NCI-H2107 (cell line): ENCODE data around the gene PSTPIP2.
"Not testable (repeated sequence)": the region's sequence is repeated elsewhere in the genome, so short reads cannot be mapped to it uniquely, and the experiment has no call there.

ENCODE experiments used
- DNase-seq: peaks from one replicate; lab custom pipeline; 2025; lab: John Stamatoyannopoulos, UW

PSTPIP2 gene

GRCh38 chr18:46035696-46036680, 36.1 kb downstream of the PSTPIP2 start:
- DNase-seq, result no peak

DNA sequence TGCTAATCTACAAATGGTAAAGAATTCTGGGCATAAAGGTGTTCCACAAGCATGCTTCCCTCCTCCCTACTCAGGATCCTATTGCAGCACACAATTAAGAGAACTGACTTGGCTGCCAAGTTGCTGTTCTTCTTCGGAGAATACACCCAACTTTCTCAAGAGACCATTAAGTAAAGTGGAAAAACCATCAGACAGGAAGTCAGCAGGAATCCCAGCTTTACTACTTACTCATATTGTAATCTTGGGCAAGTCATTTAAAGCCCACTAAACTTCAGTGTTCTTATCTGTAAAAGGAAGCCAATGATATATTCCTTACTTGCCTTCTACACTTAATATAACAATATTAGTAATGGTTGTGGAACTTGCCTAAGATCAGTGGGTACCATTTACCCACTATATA, 37.8 kb downstream of the PSTPIP2 start:
- DNase-seq, result no peak

DNA sequence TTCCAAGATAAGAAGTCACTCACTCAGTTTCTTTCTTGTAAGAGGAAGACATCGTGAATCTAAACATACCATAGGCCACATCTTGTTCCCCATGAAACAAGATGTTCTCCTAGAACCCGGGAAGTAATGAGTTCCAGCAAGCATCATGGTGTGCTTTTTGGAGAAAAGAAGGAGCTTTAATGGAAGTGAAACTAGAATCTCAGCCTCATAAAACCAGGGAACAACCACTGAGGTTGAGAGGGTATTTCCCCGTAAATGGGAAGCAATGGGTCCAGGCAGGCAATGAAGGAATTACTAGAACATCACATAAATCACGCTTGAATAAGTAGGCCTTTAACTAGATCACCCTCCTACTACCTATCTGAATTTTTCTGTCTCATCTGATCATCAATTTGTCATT, 40.3 kb downstream of the PSTPIP2 start:
- no peak for DNase-seq

- DNase-seq, result no peak
Observed at GRCh38 chr18:46028536-46028891, 43.5 kb downstream of the PSTPIP2 start.

GRCh38 chr18:46019936-46020335, 52.1 kb downstream of the PSTPIP2 start:
- DNase-seq, result no peak

GRCh38 chr18:46013484-46014189, 58.4 kb downstream of the PSTPIP2 start:
- no peak for DNase-seq

DNA sequence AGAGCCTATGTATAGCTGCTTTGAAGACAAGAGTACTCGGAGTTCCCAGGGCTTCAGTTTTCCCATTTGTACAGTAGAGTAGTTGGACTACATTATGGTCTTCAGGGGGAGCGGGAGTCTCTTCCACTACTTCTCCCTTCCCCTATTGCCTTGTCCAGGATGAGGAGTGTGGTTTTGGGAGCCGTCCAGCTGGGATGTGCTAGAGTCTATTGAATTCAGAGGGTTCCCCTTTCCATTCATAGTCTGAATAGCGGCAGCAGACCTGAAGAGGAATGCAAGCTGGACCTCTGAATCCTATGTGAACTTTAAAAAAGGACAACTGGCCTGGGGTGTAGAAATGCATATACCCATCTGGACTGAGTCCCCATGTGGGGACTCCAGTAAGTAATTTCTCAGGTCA, 61.4 kb downstream of the PSTPIP2 start:
- no peak for DNase-seq

DNA sequence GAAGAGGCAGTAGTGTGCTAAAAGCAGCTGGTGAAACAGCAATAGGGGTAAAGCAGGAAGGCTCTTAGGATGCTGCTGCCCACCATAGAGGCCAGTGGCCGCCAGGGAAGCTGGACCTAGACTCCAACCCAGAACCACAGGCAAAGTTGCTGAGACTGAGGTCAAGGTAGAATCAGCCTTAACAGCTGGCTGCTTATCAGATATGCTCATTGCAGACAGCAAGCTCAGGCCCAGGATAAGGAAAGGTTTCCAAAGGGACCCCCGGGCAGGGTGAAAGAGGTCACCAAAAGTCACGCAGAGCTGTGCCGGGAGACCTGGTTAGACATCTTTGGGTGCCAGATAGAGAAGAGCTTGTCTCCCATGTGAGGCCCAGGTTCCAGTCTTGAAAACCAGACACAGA, 62.0 kb downstream of the PSTPIP2 start:
- DNase-seq, result no peak

DNA sequence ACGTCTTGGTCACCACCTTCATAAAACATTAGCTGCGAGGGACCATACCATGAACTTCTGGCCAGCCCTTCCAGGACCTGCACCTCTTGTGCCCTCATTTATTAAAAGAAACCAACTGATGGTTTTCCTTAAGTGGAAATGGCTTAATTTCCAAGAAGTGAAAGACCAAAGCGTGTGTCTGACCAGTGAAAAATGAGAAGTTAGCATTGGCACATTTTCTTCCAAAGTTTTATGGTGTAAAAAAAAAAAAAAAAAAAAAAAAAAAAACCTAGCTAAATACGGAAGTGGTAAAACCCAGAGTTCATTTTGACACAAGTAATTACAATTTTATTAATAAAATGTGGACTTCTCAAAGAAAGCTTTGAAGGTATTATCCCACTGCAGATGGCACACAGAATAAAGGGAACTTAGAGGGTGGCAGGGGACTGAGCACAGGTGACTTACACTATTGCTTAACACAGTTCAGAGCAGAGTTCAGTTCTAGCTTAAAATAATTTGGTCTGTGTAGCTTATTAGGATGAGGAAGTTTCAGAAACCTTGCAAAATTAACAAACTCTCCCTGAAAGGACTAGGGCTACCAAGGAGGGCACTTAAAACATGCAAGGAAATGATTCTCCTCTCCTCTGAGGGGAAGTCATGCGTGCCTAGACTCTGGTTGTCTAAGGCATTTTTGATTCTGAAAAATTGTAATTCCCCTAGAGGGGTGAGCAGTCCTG, 62.8 kb downstream of the PSTPIP2 start:
- DNase-seq, result no peak

- no peak for DNase-seq
Observed at GRCh38 chr18:46008531-46008930, 63.5 kb downstream of the PSTPIP2 start.

DNA sequence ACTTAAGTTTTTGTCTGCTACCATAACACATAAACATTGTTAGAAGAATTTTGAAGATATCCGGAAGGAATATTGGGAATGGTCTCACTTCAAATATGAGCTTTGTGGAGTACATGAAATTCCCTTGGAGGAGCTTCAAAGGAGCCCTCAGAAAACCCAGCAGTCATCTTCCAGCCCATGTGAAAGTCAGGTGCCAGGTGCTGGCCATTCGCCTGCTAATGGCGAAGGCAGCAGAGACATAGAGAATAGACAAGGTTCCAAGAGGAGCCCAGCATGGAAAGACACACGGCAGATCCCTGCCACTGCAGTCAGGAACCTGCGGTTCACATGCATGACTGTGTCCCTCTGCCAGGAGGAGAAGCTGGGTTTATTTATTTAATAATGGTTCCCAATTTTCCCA, 64.9 kb downstream of the PSTPIP2 start:
- DNase-seq, result no peak

GRCh38 chr18:46002934-46003333, 69.1 kb downstream of the PSTPIP2 start:
- DNase-seq, result no peak

DNA sequence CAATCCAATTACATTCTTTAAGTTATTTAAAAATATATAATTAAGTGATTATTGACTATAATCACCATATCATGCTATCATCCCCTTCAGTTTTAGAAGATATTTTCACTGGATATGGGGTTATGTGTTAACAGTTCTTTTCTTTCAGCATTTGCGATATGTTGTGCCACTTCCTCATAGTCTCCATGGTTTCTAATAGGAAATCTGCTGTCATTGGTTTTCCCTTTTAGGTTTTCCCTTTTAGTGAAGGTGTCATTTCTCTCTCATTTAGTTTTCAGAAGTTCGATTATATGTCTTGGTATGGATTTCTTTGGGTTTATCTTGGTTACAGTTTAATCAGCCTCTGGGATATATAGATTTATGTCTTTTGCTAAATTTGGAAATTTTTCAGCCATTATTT, 70.2 kb downstream of the PSTPIP2 start:
- no peak for DNase-seq

DNA sequence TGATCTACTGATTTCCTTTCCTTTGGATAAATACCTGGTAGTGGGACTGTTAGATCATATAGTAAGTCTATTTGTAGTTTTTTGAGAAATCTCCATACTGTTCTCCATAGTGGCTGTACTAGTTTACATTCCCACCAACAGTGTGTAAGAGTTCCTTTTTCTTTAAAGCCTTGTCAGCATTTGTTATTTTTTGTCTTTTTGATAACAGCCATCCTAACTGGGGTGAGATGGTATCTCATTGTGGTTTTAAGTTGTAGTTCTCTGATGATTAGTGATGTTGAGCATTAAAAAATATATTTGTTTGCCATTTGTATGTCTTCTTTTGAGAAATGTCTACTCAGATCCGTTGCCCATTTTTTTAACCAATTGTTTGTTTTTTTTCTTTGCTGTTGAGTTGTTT, 71.0 kb downstream of the PSTPIP2 start:
- DNase-seq, result no peak

- DNase-seq, result no peak
Observed at GRCh38 chr18:45999536-45999935, 72.5 kb downstream of the PSTPIP2 start.

GRCh38 chr18:45998244-45998643, 73.8 kb downstream of the PSTPIP2 start:
- no peak for DNase-seq

DNA sequence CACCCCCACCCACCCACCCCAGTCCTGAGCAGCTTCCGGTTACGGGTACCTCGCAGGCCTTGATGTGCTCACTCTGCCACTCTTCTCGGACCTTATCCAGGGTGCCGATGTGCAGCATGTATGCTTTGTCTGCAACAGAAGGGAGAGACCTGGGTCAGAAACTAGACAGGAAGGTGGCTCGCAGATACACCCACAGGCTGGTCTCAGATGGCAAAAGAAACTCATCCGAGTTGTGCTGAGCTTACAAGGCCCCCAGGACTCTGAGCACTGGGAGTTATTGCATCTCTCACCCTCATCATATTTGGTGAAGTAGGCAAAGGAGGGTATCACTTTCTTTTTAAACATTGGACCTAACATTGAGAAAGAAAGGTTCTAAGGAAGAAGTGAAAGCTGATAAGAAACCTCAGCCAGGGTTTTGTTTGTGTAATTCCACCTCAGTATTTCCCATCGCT, 74.3 kb downstream of the PSTPIP2 start:
- DNase-seq, result no peak

GRCh38 chr18:45995461-45995860, 76.6 kb downstream of the PSTPIP2 start:
- no peak for DNase-seq

DNA sequence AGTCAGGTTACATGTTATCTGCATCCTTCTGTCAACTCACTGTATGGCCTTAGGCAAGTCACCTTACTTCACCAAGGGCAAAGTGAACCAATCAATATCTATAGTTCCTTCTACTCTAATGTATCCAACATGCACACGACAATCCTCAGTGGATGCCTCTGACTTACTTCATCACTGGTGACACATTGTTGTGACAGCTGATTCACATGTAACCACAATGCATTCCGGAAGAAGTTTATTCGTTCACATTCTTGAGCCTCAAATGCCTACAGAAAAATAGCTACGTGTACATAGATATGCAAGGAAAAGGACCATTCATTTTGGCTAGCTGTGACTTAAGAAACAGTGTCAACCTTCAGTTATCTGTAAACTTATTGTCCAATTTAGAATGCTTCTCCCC, 78.6 kb downstream of the PSTPIP2 start:
- DNase-seq, result no peak

DNA sequence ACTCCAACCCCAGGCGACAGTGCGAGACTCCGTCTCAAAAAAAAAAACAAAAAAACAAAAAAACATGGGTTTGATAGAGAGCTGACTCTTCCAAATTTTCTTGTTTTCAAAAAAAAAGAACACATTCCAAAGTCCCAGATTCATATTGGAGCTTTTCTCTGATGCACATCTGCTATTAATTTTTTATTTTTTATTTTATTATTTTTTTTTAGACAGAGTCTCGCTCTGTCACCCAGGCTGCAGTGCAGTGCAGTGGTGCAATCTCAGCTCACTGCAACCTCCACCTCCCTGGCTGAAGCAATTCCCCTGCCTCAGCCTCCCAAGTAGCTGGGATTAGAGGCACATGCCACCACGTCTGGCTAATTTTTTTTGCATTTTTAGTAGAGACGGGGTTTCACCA, 79.5 kb downstream of the PSTPIP2 start:
- DNase-seq, result not testable (repeated sequence)

DNA sequence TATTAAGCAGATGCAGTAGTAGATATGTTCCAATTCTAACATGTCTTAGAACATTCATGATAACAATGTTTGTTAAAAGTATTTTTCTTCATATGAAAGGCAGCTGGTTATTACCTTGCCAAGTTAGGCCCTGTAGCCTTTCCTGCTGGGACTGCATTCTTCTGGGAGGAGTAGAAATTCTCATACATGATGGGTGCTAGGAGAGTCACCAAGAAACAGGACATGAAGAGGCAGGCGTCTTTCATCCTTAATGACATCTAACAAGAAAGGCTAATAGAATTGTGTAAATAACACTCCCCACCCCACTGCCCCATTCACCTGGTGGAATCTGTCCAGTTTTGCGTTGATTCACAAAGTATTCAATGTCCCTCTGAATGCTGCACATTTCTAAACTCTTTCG, 80.3 kb downstream of the PSTPIP2 start:
- DNase-seq, result no peak

GRCh38 chr18:45984546-45985235, 87.4 kb downstream of the PSTPIP2 start:
- DNase-seq, result no peak
